ENCODE data around the gene UGT1A8. TPM values are rescaled to one million over a fixed set of nuclear protein-coding genes. Genes with fewer than 3 reads are reported as not detected.

Gene UGT1A8
- total and polyA plus RNA-seq, 2 of the 4 experiments (the other 2 are of a cell fraction): not detected

DNA sequence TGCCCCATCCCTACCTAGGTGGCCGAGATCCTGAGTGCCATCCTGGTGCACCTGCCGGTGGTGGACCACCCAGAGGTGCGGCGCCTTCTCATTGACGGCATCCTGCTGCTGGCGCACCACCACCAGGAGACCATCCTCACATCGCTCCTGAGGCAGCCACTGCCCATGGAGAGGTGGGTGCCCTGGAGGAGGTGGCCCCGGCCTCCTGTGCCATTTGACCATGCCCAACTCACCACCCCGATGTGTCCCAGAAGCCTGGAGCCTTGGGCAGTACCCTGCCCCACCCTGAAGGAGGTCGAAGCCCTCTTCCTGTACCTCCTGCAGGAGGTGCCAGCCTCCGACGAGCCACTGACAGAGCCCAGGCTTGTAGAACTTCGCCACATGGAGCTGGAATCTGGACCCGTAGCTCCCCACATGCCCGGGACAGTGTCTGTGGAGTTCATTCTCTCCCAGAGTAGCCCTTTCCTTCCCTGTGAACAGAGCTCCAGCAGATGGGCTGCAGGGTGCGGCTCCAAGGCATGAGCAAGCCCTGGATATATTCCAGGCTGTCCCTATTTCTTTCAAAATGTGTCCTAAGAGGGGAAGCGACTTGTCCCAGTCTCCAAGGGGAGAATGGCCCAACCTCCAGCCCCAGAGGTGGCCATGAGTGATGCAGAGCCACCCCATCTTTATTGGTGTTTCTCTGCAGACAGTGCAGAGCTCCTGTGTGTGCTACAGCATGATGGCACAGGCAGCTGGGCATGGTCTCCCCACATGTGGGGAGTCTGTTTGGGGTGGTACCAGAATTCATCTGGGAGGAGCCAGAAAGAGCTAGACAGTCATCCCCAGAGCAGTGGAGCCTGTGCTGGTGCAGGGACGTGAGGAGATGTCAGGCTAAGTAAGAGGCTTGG lies 202.7 kb downstream of the UGT1A8 start (continued):
- no peak for TF ChIP-seq BHLHE40 (IDR thresholded peaks at IDR 0.05; ENCODE audit: low read depth, low read length)

DNA sequence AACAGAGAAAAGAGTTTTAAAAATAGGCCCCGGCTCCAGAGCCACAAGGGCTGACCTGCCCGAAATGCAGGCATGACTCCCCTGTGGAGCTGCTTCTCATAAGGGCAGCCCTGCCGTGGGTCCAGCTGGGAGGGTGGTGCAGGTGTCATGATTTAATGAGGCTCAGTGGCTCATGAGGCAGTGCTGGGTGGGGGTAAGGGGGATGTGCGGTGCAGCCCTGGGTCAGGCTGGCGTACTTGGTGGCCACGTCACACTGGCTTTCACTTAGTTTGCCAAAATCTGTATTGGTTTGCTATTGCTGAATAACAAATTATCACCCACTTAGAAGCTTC lies 203.3 kb downstream of the UGT1A8 start:
- Histone ChIP-seq H2AFZ (replicated peaks; ENCODE audit: low read length, poor library complexity) (no peak overlapping the region), H4K5ac (ENCODE audit: low read depth, low read length) (no peak overlapping the region), H2AK9ac (replicated peaks; ENCODE audit: low read depth, low read length, poor library complexity) (no peak overlapping the region), H2AK5ac (ENCODE audit: low read depth, low read length) (no peak overlapping the region), H3K56ac (ENCODE audit: extremely low read depth, insufficient read depth, low read length) (no peak overlapping the region), H2BK120ac (ENCODE audit: low read depth, low read length) (no peak overlapping the region), H3K18ac (ENCODE audit: low read depth, low read length) (no peak overlapping the region), H2BK5ac (ENCODE audit: low read depth, low read length, poor library complexity, severe bottlenecking) (no peak overlapping the region), H3K14ac (replicated peaks; ENCODE audit: low read depth, low read length) (no peak overlapping the region), H3K9ac (ENCODE audit: low read depth, low read length) (no peak overlapping the region), H3K9me3 (ENCODE audit: control insufficient read depth, insufficient read depth, low read length) (no peaks in the 10 kb centered on the region), H3K36me3 (ENCODE audit: control insufficient read depth, insufficient read depth, low read length) (no peaks in the 10 kb centered on the region), H3K4me1 (ENCODE audit: control insufficient read depth, insufficient read depth, low read length) (no peaks in the 10 kb centered on the region), H3K4me2 (ENCODE audit: low read depth, low read length) (no peak overlapping the region), H3K4ac (ENCODE audit: low read depth, low read length) (no peak overlapping the region), H3K27me3 (ENCODE audit: control insufficient read depth, insufficient read depth, low read length) (peaks cover 10% of the 10 kb centered on the region), H3K23ac (ENCODE audit: low read depth, low read length) (no peak overlapping the region), H4K20me1 (ENCODE audit: insufficient read depth, low read length) (no peaks in the 10 kb centered on the region), H2BK15ac (ENCODE audit: low read depth, low read length) (no peak overlapping the region), H3K27ac (ENCODE audit: insufficient read depth, low read length) (no peak overlapping the region), H4K91ac (ENCODE audit: insufficient read depth, low read depth, low read length) (no peak overlapping the region), H3K79me1 (ENCODE audit: low read depth in 1 of 2, low read length in 2 of 2) (no peaks in the 10 kb centered on the region), H3K4me3 (ENCODE audit: insufficient read depth, low read depth, low read length) (no peak overlapping the region), H4K8ac (ENCODE audit: low read depth in 2 of 2, low read length in 2 of 2) (no peak overlapping the region), H2BK20ac (ENCODE audit: low read depth, low read length) (no peak overlapping the region), H3K9me1 (ENCODE audit: insufficient read depth, low read length) (no peaks in the 10 kb centered on the region)
- ChIA-PET CTCF (no interaction called here), POLR2A (ENCODE audit: unreplicated experiment) (no interaction called here)
- DNase-seq: no peak
- no peak for ATAC-seq (ENCODE audit: low read depth)
- BruUV-seq (replicated peaks): no TSS peak
- 83% methylated on average over 2 of the region's 6 CpGs; no CpG with 5 or more reads in 1 of the 2 experiments for WGBS, 2 experiments (ENCODE audit: extremely low coverage in 2 of 2, insufficient read length in 1 of 2)
- intact Hi-C loops (cut with micrococcal nuclease) (no loop called here), in situ Hi-C loops (cut with MboI; ENCODE audit: low sequenced_read_pairs) (no loop called here), dilution Hi-C loops (cut with HindIII; ENCODE audit: low sequenced_read_pairs, unreplicated experiment) (no loop called here)
- TF ChIP-seq MXI1 (IDR thresholded peaks at IDR 0.05; ENCODE audit: borderline replicate concordance, low read depth, low read length) (no peak), FOS (IDR thresholded peaks at IDR 0.05; ENCODE audit: low read depth, low read length) (no peak), NFE2L2 (IDR thresholded peaks at IDR 0.05; ENCODE audit: low read depth, low read length) (no peak), ELK1 (IDR thresholded peaks at IDR 0.05; ENCODE audit: borderline replicate concordance, low read depth, low read length) (no peak), BHLHE40 (IDR thresholded peaks at IDR 0.05; ENCODE audit: low read depth, low read length) (no peak), POLR2A (IDR thresholded peaks at IDR 0.05; ENCODE audit: low read depth, low read length) (no peak), RCOR1 (IDR thresholded peaks at IDR 0.05; ENCODE audit: insufficient replicate concordance, low read length) (no peak), CEBPB (IDR thresholded peaks at IDR 0.05; ENCODE audit: low read depth, low read length) (no peak)

Data from IMR-90 (cell line).